Jurkat, Clone E6-1 (cell line): ENCODE data around the gene FBXO10.
"Not testable (repeated sequence)": the region's sequence is repeated elsewhere in the genome, so short reads cannot be mapped to it uniquely, and the experiment has no call there.

ENCODE experiments used
- DNase-seq: peaks from one replicate; pipeline ENCODE4 v3.0.0-alpha.2; 2011; ENCODE audit warnings: low read depth, low spot score
- H3K4me3 ChIP-seq: 2 replicates; pipeline ENCODE4 v1.5.1; 2011; ENCODE audit warnings: mild to moderate bottlenecking, low read length, control low read depth, moderate library complexity

FBXO10 gene

GRCh38 chr9:37495571-37495970 is 80.6 kb downstream of the FBXO10 start:
- H3K4me3 ChIP-seq, result no peak overlapping the region
- no peak for DNase-seq

DNA sequence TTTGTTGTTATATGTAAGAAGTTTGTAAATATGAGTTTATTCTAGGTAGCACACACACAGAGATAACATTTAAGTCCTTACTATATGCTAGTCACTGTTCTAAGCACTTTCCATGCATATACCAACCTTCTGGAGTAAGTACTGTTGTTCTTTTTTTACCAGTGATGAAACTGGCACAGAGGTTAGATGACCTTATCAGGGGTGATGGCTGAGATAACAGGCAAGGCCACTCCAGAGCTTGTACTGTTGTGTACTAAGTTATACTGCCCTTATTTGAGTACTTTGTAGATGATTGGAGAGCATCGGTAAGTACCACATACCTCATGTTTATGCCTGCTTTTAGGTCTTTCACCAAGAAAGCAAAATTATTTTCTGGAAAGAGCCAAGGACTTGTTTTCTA is 84.2 kb downstream of the FBXO10 start:
- DNase-seq, result no peak
- no peak overlapping the region for H3K4me3 ChIP-seq

DNA sequence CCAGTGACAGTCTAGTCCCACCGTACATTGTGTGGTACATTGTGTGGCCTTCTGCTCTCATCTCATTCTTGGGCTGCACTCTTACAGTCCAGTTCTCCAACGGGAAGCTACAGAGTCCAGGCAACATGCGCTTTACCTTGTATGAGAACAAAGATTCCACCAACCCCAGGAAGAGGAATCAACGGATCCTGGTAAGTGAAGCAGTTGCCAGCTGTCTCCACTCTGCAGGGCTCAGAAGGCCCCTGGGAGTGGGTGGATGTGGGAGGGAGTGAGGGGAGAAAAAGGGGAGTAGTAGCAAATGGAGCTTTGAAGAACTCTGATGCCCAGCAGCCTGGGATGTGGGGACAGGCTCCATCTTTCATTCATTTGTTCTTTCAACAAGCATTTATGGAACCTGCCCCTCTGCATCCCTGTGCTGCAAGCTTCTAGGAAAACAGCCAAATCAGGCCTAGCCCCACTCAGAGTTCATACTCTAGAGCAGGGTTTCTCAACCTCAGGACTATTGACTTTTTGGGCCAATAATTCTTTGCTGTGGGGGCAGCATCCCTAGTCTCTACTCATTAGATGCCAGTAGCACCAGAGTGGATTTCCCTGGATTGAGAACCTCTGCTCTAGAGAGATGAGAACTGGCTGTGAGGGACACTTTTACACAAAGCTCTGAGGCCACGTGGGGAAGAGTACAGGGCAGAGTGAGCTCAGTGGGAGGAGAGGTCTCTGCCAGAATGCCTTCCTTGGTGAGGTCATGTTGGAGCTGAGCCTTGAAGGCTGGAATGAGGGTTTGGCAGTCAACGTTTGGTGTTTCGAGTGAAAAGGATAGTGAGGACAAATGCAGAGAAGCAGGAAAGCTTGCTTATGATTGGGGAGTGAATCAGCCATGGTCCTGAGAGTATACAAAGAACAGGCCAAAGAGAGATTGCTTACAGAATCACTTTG is 89.3 kb downstream of the FBXO10 start:
- H3K4me3 ChIP-seq, result peak overlapping the region; percentile 96
- DNase-seq, result no peak

DNA sequence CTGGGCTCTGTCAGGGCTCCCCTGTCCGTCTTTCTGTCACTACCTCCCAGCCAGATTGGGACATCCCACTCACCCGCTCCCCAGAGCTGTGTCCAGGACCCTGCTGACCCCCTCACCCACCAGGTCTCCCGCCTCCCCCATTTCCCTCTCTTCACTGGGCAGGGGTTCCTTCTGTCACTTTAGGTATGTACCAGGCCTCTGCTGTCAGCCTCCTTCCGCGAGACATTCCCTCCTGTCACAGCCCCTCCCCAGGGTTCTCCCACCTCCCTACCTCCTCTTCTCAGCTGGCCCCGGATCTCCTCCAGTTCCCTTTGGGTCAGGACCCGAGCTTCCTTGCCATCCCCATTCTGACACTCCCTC is 89.9 kb downstream of the FBXO10 start:
- no peak for DNase-seq
- peak overlapping the region; percentile 96 for H3K4me3 ChIP-seq

DNA sequence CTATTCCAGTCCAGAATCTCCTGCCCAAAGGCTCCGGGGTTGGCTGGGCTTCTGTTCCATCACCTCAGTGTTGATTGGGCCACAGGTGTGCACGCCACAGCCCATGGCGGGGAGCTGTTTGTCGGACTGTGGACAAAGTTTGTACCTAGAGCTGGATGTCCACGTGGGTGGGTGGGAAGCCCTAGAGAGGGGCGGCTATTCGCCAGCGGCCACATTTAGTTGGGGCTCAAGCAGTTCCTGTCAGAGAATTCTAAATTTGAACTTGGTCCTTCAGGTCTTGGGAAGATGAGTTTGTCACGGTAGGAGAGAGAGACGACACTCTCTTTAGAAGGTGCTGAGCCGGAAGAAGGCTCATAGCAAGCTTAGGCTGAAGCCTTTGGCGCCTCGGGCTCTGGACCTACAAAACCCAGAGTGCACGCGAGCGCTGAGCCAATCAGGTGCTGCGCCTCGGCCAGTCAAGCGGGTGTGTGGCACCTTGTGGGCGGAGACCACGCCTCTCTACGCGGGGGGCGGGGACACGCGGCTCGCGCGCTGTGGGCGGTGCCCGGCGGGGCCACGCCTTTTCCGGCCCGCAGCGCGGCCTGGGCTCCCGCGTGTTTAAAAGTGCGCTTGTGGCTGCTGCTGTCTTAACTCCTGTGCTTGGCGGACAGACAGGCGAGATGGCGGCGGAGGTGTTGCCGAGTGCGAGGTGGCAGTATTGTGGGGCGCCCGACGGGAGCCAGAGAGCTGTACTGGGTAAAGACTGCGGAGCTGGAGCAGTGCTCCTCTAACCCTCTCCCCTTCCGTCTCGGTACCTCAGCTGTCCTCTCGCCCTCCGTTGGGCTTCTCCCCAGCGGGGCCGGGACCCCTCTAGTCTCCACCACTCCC is 90.6 kb downstream of the FBXO10 start, which contains the start of gene POLR1E:
POLR1E (plus strand) TSS at position 560 of the 867 bp plus-strand sequence; CDS start at position 660, 100 bp downstream.
- peak; percentile 93 for DNase-seq
- peak within 1 kb of the TSS; percentile 96 for H3K4me3 ChIP-seq

- no peak for DNase-seq
- no peak overlapping the region for H3K4me3 ChIP-seq
These were observed 95.4 kb downstream of the FBXO10 start for GRCh38 chr9:37480759-37481158.

GRCh38 chr9:37477987-37478619 is 98.1 kb downstream of the FBXO10 start:
- not testable (repeated sequence) for DNase-seq, H3K4me3 ChIP-seq

- not testable (repeated sequence) for H3K4me3 ChIP-seq, DNase-seq
These were observed 98.7 kb downstream of the FBXO10 start for GRCh38 chr9:37477443-37477842.

DNA sequence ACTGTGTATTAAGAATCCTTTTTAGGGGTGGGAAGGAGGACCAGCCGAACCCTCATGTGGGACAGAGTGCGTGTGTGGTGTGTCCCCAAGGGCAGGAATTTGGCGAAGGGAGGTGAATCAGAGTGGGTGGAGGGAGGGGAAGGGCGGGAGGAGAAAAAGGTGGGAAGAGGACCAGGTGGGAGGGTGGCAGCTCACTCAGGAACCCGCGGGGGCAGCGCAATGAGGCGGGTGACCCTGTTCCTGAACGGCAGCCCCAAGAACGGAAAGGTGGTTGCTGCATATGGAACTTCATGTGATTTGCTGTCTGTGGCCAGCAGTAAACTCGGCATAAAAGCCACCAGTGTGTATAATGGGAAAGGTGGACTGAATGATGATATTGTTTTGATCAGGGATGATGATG is 99.2 kb downstream of the FBXO10 start:
- DNase-seq, result no peak

DNA sequence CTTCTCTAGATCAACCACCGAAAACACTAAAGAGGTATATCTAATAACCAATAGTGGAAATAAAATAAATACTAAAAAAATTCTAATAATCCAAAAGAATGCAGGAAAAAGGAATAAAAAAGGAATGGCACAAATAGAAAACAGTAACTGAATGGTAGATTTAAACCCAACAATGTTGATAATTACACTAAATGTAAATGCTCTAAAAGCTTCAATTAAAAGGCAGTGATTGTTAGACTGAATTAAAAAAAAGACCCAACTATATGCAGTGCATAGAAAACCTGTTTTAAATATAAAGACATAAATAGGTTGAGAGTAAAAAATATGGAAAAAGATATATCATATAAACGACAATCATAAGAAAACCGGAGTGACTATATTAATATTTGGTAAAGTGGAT is 101.7 kb downstream of the FBXO10 start:
- H3K4me3 ChIP-seq, result no peak overlapping the region
- DNase-seq, result no peak

More for the DNA sequence above, 99.2 kb downstream of the FBXO10 start:
- no peak overlapping the region for H3K4me3 ChIP-seq

DNA sequence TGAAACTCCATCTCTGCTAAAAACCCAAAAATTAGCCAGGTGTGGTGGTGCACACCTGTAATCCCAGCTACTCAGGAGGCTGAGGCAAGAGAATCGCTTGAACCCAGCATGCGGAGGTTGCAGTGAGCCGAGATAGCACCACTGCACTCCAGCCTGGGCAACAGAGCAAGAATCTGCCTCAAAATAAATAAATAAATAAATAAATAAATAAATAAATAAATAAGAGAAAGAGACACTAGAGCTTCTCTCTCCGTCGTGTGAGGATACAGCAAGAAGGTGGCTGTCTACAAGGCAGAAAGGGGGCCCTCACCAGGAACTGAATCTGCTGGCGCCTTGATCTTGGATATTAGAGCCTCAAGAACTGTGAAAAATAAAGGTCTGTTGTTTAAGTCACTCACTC is 102.2 kb downstream of the FBXO10 start:
- not testable (repeated sequence) for DNase-seq, H3K4me3 ChIP-seq

DNA sequence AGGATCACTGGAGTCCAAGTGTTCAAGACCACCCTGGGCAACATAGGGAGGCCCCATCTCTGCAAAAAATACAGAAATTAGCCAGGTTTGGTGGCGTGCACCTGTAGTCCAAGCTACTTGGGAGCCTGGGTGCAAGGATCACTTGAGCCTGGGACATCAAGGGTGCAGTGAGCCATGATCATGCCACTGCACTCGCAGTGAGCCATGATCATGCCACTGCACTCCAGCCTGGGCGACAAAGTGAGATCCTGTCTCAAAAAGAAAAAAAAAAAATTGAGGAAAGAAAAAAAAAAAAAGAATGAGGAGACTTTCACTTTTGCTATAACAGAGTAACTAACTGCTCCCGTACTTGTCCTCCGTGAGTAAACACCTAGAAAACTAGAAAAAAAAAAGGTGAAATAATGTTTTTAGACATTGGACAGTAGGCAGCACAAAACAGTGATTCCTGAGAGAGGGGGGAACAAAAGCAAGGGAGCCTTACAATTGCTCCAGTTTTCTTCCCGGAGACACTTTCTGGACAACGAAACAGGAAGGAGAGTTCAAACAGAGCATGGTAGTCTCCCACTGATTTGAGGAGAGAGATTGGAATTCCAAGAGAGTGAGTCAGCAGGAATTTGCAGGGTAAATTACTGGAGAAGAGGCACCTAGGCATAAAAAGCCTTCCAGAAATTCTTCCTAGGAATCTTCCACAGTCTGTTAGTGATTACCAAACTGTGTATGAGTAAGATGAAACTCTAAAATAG is 104.1 kb downstream of the FBXO10 start:
- H3K4me3 ChIP-seq, result no peak overlapping the region
- no peak for DNase-seq

- no peak for DNase-seq
- H3K4me3 ChIP-seq, result no peak overlapping the region
These were observed 107.6 kb downstream of the FBXO10 start for GRCh38 chr9:37468620-37469019.

DNA sequence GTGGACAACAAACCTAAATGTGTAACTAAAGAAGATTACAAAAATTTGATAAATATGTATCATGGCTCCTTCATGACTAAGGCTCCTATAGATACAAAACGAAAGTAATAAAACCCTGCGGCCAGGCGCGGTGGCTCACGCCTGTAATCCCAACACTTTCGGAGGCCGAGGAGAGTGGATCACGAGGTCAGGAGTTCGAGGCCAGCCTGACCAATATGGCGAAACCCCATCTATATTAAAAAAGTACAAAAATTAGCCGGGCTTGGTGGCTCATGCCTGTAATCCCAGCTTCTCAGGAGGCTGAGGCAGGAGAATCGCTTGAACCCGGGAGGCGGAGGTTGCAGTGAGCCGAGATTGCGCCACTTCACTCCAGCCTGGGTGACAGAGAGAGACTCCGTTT is 108.7 kb downstream of the FBXO10 start:
- not testable (repeated sequence) for H3K4me3 ChIP-seq, DNase-seq

DNA sequence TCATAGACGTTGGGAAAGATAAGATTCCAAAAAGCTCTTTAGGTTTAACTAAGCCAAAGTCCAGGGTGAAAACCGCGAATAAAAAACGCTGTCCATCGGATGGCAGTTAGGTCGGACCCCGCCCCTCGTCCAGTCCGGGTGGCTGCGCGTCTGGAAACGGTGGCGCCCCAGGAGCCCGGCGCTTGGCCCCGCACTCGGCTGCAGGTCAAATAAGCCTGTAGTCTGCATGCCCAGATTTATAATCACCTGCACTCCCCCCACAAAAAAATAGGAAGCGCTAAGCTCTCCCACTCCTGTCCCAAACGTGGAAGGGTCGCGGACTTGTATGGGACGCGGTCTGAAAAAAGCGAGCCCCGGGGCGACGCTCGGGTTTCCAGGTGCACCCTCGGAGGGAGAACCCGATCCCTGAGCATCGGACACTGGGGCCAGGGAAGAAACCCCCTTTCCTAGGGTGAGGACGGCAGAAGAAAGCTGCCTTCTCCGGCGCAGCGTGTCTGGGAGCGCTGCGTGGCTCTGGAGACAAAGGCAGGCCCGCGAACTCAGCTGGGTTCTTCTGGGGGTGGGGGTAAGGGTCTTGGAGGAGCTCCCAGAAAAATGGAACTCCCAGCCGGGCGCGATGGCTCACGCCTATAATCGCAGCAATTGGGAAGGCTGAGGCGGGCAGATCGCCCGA is 110.0 kb downstream of the FBXO10 start:
- no peak for DNase-seq
- peak overlapping the region; percentile 91 for H3K4me3 ChIP-seq

DNA sequence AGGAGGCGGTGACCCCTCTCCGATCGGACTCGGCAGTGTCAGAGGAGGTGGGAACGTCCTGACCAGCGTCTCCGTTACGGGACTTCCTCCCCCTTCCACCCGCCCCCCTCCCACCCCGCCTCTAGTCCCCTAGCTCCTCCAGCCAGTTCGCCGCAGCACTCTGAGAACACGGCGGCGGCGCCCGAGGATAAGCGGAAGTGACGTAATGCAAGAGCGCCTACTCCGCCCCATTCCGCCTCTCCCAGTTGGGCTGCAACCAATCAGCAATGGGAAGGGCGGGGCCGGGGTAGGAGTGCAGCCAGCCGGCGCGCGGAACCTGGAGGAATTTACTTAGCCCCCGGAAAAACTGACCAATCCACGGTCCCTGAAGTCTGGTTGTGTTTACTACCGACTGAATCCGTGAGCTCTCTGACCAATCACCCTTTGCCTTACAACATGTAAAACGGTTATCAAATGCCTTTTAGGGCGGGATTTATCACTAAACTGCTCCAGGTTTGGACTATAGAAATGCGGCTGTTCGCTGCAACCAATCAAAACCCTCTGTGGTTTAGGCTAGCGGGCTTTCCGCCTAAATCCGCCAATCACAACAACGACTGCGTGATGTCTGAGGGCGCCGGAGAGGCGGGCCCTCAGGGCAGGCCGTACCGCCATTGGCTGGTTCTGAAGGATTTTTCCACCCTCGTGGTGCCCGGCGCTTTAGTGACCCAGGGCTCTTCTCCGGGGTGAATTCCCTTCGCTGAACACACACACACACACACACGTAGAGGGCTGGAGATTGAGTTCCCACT is 110.7 kb downstream of the FBXO10 start, which contains the start of gene ZBTB5:
ZBTB5 (minus strand) TSS at position 202 of the 788 bp plus-strand sequence. CDS start 22,899 bp downstream, outside the sequence.
- H3K4me3 ChIP-seq, result peak within 1 kb of the TSS; percentile 91
- DNase-seq, result peak; percentile 100
